ENCODE data around the gene INHBA. TPM values are rescaled to one million over a fixed set of nuclear protein-coding genes. Genes with fewer than 3 reads are reported as not detected.

INHBA gene
- total and polyA plus RNA-seq, 9 of the 15 experiments (the other 6 are each of a cell fraction or from before 2014, with no cell fraction given), result 0.02 to 0.04 TPM; not detected in 7

DNA sequence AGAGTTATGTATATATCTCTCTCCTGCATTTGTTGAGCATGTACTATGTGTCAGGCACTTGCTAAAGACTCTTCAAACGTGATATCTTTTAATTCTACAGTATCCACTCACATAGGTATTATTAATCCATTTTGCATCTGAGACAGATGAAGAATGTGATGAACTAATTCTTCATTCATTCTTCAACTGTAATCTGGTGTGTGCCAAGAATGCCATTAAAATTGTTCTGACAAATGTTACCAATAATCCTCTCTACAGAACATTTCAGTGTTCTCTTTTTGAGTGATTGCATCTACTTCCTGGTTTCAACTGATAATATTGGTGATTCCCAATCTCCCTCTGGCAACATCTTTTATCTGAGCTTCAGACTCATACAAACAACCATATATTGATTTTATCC lies 18.0 kb upstream of the INHBA start (continued):
- TF ChIP-seq, protein P1, sequence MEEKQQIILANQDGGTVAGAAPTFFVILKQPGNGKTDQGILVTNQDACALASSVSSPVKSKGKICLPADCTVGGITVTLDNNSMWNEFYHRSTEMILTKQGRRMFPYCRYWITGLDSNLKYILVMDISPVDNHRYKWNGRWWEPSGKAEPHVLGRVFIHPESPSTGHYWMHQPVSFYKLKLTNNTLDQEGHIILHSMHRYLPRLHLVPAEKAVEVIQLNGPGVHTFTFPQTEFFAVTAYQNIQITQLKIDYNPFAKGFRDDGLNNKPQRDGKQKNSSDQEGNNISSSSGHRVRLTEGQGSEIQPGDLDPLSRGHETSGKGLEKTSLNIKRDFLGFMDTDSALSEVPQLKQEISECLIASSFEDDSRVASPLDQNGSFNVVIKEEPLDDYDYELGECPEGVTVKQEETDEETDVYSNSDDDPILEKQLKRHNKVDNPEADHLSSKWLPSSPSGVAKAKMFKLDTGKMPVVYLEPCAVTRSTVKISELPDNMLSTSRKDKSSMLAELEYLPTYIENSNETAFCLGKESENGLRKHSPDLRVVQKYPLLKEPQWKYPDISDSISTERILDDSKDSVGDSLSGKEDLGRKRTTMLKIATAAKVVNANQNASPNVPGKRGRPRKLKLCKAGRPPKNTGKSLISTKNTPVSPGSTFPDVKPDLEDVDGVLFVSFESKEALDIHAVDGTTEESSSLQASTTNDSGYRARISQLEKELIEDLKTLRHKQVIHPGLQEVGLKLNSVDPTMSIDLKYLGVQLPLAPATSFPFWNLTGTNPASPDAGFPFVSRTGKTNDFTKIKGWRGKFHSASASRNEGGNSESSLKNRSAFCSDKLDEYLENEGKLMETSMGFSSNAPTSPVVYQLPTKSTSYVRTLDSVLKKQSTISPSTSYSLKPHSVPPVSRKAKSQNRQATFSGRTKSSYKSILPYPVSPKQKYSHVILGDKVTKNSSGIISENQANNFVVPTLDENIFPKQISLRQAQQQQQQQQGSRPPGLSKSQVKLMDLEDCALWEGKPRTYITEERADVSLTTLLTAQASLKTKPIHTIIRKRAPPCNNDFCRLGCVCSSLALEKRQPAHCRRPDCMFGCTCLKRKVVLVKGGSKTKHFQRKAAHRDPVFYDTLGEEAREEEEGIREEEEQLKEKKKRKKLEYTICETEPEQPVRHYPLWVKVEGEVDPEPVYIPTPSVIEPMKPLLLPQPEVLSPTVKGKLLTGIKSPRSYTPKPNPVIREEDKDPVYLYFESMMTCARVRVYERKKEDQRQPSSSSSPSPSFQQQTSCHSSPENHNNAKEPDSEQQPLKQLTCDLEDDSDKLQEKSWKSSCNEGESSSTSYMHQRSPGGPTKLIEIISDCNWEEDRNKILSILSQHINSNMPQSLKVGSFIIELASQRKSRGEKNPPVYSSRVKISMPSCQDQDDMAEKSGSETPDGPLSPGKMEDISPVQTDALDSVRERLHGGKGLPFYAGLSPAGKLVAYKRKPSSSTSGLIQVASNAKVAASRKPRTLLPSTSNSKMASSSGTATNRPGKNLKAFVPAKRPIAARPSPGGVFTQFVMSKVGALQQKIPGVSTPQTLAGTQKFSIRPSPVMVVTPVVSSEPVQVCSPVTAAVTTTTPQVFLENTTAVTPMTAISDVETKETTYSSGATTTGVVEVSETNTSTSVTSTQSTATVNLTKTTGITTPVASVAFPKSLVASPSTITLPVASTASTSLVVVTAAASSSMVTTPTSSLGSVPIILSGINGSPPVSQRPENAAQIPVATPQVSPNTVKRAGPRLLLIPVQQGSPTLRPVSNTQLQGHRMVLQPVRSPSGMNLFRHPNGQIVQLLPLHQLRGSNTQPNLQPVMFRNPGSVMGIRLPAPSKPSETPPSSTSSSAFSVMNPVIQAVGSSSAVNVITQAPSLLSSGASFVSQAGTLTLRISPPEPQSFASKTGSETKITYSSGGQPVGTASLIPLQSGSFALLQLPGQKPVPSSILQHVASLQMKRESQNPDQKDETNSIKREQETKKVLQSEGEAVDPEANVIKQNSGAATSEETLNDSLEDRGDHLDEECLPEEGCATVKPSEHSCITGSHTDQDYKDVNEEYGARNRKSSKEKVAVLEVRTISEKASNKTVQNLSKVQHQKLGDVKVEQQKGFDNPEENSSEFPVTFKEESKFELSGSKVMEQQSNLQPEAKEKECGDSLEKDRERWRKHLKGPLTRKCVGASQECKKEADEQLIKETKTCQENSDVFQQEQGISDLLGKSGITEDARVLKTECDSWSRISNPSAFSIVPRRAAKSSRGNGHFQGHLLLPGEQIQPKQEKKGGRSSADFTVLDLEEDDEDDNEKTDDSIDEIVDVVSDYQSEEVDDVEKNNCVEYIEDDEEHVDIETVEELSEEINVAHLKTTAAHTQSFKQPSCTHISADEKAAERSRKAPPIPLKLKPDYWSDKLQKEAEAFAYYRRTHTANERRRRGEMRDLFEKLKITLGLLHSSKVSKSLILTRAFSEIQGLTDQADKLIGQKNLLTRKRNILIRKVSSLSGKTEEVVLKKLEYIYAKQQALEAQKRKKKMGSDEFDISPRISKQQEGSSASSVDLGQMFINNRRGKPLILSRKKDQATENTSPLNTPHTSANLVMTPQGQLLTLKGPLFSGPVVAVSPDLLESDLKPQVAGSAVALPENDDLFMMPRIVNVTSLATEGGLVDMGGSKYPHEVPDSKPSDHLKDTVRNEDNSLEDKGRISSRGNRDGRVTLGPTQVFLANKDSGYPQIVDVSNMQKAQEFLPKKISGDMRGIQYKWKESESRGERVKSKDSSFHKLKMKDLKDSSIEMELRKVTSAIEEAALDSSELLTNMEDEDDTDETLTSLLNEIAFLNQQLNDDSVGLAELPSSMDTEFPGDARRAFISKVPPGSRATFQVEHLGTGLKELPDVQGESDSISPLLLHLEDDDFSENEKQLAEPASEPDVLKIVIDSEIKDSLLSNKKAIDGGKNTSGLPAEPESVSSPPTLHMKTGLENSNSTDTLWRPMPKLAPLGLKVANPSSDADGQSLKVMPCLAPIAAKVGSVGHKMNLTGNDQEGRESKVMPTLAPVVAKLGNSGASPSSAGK (IDR thresholded peaks at IDR 0.05), result no peak
- TF ChIP-seq, protein P2, sequence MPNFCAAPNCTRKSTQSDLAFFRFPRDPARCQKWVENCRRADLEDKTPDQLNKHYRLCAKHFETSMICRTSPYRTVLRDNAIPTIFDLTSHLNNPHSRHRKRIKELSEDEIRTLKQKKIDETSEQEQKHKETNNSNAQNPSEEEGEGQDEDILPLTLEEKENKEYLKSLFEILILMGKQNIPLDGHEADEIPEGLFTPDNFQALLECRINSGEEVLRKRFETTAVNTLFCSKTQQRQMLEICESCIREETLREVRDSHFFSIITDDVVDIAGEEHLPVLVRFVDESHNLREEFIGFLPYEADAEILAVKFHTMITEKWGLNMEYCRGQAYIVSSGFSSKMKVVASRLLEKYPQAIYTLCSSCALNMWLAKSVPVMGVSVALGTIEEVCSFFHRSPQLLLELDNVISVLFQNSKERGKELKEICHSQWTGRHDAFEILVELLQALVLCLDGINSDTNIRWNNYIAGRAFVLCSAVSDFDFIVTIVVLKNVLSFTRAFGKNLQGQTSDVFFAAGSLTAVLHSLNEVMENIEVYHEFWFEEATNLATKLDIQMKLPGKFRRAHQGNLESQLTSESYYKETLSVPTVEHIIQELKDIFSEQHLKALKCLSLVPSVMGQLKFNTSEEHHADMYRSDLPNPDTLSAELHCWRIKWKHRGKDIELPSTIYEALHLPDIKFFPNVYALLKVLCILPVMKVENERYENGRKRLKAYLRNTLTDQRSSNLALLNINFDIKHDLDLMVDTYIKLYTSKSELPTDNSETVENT (CRISPR knock-in tag; IDR thresholded peaks at IDR 0.05), result no peak
- no peak for TF ChIP-seq SMARCE1 (IDR thresholded peaks at IDR 0.05)
- TF ChIP-seq GATA2 (CRISPR knock-in tag; IDR thresholded peaks at IDR 0.05), result no peak
- TF ChIP-seq SREBF1 (IDR thresholded peaks at IDR 0.05; ENCODE audit: borderline replicate concordance, low read depth, low read length), result no peak
